ENCODE measurements around the gene GGACT. TPM values are rescaled to one million over a fixed set of nuclear protein-coding genes. Genes with fewer than 3 reads are reported as not detected.

The GGACT gene
- total RNA-seq, 3 donors from 2014 or later = 4.8 to 9.2 (median 7.8) TPM

- Histone ChIP-seq H3K4me3 (no peak overlapping the region), H3K9me3 (no peaks in the 10 kb centered on the region), H3K4me1 (ENCODE audit: low read depth) (no peaks in the 10 kb centered on the region), H3K36me3 (ENCODE audit: low read depth) (no peaks in the 10 kb centered on the region)
- intact Hi-C loops (cut with DNase I, micrococcal nuclease) = no loop called here
- no peak for TF ChIP-seq CTCF (IDR thresholded peaks at IDR 0.05)
- ATAC-seq (no peak), DNase-seq (no peak)
These were observed 46.1 kb upstream of the GGACT start for GRCh38 chr13:100634696-100635095.

- no peaks in the 10 kb centered on the region for H3K36me3 ChIP-seq (ENCODE audit: low read depth)
- intact Hi-C loops (cut with DNase I, micrococcal nuclease) = no loop called here
- no peaks in the 10 kb centered on the region for H3K4me1 ChIP-seq (ENCODE audit: low read depth)
- no peak for DNase-seq
- no peak for ATAC-seq
- no peak for TF ChIP-seq CTCF (IDR thresholded peaks at IDR 0.05)
- H3K9me3 ChIP-seq = no peaks in the 10 kb centered on the region
- no peak overlapping the region for H3K4me3 ChIP-seq
These were observed 44.9 kb upstream of the GGACT start for GRCh38 chr13:100633461-100633860.

GRCh38 chr13:100630555-100630954 lies 42.0 kb upstream of the GGACT start:
- no peak overlapping the region for H3K4me3 ChIP-seq
- ATAC-seq = no peak
- no peak for TF ChIP-seq CTCF (IDR thresholded peaks at IDR 0.05)
- intact Hi-C loops (cut with DNase I, micrococcal nuclease) = no loop called here
- DNase-seq = no peak
- H3K36me3 ChIP-seq (ENCODE audit: low read depth) = no peaks in the 10 kb centered on the region
- H3K4me1 ChIP-seq (ENCODE audit: low read depth) = no peaks in the 10 kb centered on the region
- H3K9me3 ChIP-seq = no peaks in the 10 kb centered on the region

- no peak for TF ChIP-seq CTCF (IDR thresholded peaks at IDR 0.05)
- H3K36me3 ChIP-seq (ENCODE audit: low read depth) = no peaks in the 10 kb centered on the region
- intact Hi-C loops (cut with DNase I, micrococcal nuclease) = no loop called here
These were observed 38.5 kb upstream of the GGACT start for GRCh38 chr13:100627120-100627519.

GRCh38 chr13:100625447-100625846 lies 36.9 kb upstream of the GGACT start:
- H3K4me1 ChIP-seq (ENCODE audit: low read depth) = no peaks in the 10 kb centered on the region
- ATAC-seq = no peak
- no peak for TF ChIP-seq CTCF (IDR thresholded peaks at IDR 0.05)
- H3K4me3 ChIP-seq = no peak overlapping the region
- DNase-seq = no peak
- no peaks in the 10 kb centered on the region for H3K9me3 ChIP-seq
- intact Hi-C loops (cut with DNase I, micrococcal nuclease) = no loop called here
- H3K36me3 ChIP-seq (ENCODE audit: low read depth) = no peaks in the 10 kb centered on the region

More at GRCh38 chr13:100627120-100627519, 38.5 kb upstream of the GGACT start:
- ATAC-seq = no peak
- Histone ChIP-seq H3K9me3 (no peaks in the 10 kb centered on the region), H3K4me1 (ENCODE audit: low read depth) (no peaks in the 10 kb centered on the region), H3K4me3 (no peak overlapping the region)
- DNase-seq = no peak

- intact Hi-C loops (cut with DNase I, micrococcal nuclease) = no loop called here
- ATAC-seq (no peak), DNase-seq (no peak)
- Histone ChIP-seq H3K9me3 (no peaks in the 10 kb centered on the region), H3K36me3 (ENCODE audit: low read depth) (no peaks in the 10 kb centered on the region), H3K4me3 (no peak overlapping the region), H3K4me1 (ENCODE audit: low read depth) (no peaks in the 10 kb centered on the region)
- no peak for TF ChIP-seq CTCF (IDR thresholded peaks at IDR 0.05)
These were observed 32.2 kb upstream of the GGACT start for GRCh38 chr13:100620792-100621191.
